HL-60 (cell line): ENCODE data around the gene INO80C.

Source experiments
- CTCF ChIP-seq: IDR thresholded peaks from one replicate; pipeline ENCODE4 v1.5.1; 2011; ENCODE audit warnings: low read length, control low read depth, inconsistent platforms; ENCODE audit not compliant: insufficient read depth
- GABPA ChIP-seq: IDR thresholded peaks from 2 replicates; pipeline ENCODE4 v1.6.1; 2012; ENCODE audit warnings: low read depth
- POLR2AphosphoS5 ChIP-seq: IDR thresholded peaks from 2 replicates; pipeline ENCODE4 v1.6.1; 2012; ENCODE audit warnings: low read depth
- SPI1 ChIP-seq: IDR thresholded peaks from 2 replicates; pipeline ENCODE4 v1.6.1; 2012; ENCODE audit warnings: low read depth, mild to moderate bottlenecking, borderline replicate concordance
- TF ChIP-seq, protein P1 (sequence below): IDR thresholded peaks from 2 replicates; pipeline ENCODE4 v1.6.1; 2012; ENCODE audit warnings: low read depth; ENCODE audit not compliant: insufficient replicate concordance

- TF ChIP-seq CTCF (no peak), POLR2AphosphoS5 (no peak), GABPA (no peak), SPI1 (no peak)
- TF ChIP-seq, protein P1, sequence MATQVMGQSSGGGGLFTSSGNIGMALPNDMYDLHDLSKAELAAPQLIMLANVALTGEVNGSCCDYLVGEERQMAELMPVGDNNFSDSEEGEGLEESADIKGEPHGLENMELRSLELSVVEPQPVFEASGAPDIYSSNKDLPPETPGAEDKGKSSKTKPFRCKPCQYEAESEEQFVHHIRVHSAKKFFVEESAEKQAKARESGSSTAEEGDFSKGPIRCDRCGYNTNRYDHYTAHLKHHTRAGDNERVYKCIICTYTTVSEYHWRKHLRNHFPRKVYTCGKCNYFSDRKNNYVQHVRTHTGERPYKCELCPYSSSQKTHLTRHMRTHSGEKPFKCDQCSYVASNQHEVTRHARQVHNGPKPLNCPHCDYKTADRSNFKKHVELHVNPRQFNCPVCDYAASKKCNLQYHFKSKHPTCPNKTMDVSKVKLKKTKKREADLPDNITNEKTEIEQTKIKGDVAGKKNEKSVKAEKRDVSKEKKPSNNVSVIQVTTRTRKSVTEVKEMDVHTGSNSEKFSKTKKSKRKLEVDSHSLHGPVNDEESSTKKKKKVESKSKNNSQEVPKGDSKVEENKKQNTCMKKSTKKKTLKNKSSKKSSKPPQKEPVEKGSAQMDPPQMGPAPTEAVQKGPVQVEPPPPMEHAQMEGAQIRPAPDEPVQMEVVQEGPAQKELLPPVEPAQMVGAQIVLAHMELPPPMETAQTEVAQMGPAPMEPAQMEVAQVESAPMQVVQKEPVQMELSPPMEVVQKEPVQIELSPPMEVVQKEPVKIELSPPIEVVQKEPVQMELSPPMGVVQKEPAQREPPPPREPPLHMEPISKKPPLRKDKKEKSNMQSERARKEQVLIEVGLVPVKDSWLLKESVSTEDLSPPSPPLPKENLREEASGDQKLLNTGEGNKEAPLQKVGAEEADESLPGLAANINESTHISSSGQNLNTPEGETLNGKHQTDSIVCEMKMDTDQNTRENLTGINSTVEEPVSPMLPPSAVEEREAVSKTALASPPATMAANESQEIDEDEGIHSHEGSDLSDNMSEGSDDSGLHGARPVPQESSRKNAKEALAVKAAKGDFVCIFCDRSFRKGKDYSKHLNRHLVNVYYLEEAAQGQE = no peak
Measured at GRCh38 chr18:35431374-35431741, 66.4 kb downstream of the INO80C start.
